KOPT-K1 (cell line): Measurements from ENCODE around the gene CHP1.
A peak's percentile ranks its signal among the peaks of the same experiment; 100 is the strongest.
"Not testable (repeated sequence)": the region's sequence is repeated elsewhere in the genome, so short reads cannot be mapped to it uniquely, and the experiment has no call there.

Experiments used
- H3K27ac ChIP-seq: fragments of 200-600 bp; sonication (generic); 2 replicates; pipeline ENCODE4 v1.5.1; 2016; ENCODE audit warnings: antibody characterized with exemption, mild to moderate bottlenecking, low read depth, low read length; ENCODE audit not compliant: poor library complexity, severe bottlenecking
- H3K36me3 ChIP-seq: fragments of 200-600 bp; sonication (generic); 2 replicates; pipeline ENCODE4 v1.5.1; 2017; ENCODE audit warnings: antibody characterized with exemption, mild to moderate bottlenecking, low read length, moderate library complexity; ENCODE audit not compliant: insufficient read depth
- H3K9me3 ChIP-seq: fragments of 200-600 bp; sonication (generic); 2 replicates; pipeline ENCODE4 v1.5.1; 2017; ENCODE audit warnings: antibody characterized with exemption, low read length, mild to moderate bottlenecking; ENCODE audit not compliant: insufficient read depth, poor library complexity, severe bottlenecking

Gene CHP1

DNA sequence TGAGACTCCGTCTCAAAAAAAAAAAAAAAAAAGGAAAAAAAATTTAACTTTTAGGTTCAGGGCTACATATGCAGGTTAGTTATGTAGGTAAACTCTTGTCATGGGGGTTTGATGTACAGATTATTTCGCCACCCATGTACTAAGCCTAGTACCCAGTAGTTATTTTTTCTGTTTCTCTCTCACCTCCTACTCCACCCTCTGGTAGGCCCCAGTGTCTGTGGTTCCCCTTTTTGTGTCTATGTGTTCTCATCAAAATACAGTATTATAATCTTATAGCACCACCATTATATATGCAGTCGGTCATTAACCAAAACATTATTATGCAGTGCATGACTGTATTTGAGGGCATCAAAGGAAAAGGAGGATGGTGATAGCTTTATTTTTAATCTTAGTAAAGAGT is 47.3 kb downstream of the CHP1 start:
- H3K36me3 ChIP-seq, result peaks cover 11% of the 10 kb centered on the region; the same call in 1 of the 2 replicates
- no peaks in the 10 kb centered on the region for H3K9me3 ChIP-seq
- no peak overlapping the region for H3K27ac ChIP-seq

DNA sequence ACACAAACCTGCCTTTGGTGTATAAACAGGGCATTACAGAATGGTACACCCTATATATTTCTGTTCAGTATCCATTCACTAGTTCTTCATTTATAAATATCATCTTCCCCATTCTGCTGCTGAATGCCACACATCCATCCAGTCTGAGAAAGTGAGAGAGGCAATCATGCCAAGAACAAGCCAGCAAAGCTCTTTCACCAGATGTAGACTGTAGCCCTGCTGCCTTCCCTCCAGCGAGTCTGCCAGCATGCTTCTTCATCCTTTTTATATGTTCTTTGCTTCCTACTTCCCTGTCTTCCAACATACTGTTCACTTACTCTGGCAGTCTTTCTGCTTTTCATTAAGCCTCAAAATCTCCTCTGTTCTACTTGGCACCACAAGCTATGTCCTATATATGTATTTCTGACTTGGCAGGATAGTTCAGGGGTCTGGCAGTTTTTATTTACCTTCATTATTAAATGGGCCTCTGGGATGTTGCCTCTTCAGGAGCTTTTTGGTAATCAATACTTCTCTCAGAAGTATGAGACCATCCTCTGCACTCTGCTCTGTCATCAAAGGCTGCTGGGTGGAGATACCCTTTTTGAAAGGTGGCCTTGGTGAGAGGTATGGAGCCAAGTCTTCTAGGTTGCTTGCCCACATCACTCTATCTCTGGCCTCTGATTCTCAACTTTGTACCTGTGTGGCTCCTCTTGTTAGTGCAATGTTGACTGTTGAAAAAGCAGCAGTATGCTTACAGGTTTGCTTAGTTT is 48.6 kb downstream of the CHP1 start:
- Histone ChIP-seq H3K9me3 (no peaks in the 10 kb centered on the region), H3K27ac (no peak overlapping the region)

GRCh38 chr15:41281236-41281635 is 50.2 kb downstream of the CHP1 start:
- no peaks in the 10 kb centered on the region for H3K9me3 ChIP-seq
- no peak overlapping the region for H3K27ac ChIP-seq
- H3K36me3 ChIP-seq, result peaks cover 19% of the 10 kb centered on the region

More for the DNA sequence above, 48.6 kb downstream of the CHP1 start:
- peaks cover 7% of the 10 kb centered on the region; the same call in 1 of the 2 replicates for H3K36me3 ChIP-seq

DNA sequence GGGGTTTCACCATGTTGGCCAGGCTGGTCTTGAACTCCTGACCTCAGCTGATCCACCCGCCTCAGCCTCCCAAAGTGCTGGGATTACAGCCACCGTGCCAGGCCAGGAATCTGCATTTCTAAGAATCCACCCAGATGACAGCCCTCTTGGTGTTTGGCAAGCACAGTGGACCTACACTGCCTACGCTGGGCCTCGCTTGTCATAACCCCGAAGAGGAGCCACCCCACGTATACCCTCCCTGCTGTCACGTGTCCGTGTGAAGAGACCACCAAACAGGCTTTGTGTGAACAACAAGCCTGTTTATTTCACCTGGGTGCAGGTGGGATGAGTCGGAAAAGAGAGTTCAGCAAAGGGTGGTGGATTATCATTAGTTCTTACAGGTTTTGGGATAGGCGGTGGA is 51.4 kb downstream of the CHP1 start:
- Histone ChIP-seq H3K27ac (peak overlapping the region; percentile 96), H3K36me3 (peaks cover 31% of the 10 kb centered on the region)
- not testable (repeated sequence) for H3K9me3 ChIP-seq

GRCh38 chr15:41282980-41283652 is 52.0 kb downstream of the CHP1 start:
- not testable (repeated sequence) for H3K9me3 ChIP-seq
- Histone ChIP-seq H3K27ac (peak overlapping the region; percentile 96), H3K36me3 (peaks cover 38% of the 10 kb centered on the region)

GRCh38 chr15:41283653-41284426 is 52.8 kb downstream of the CHP1 start:
- peaks cover 45% of the 10 kb centered on the region for H3K36me3 ChIP-seq
- H3K9me3 ChIP-seq, result no peaks in the 10 kb centered on the region
- H3K27ac ChIP-seq, result peak overlapping the region; percentile 96

GRCh38 chr15:41284427-41285177 is 53.5 kb downstream of the CHP1 start:
- peak overlapping the region; percentile 96 for H3K27ac ChIP-seq
- no peaks in the 10 kb centered on the region for H3K9me3 ChIP-seq
- peaks cover 52% of the 10 kb centered on the region for H3K36me3 ChIP-seq

- Histone ChIP-seq H3K27ac (peak overlapping the region; percentile 96), H3K36me3 (peaks cover 52% of the 10 kb centered on the region), H3K9me3 (no peaks in the 10 kb centered on the region)
Measured at GRCh38 chr15:41285285-41285684, 54.2 kb downstream of the CHP1 start.

GRCh38 chr15:41286665-41287333 is 55.7 kb downstream of the CHP1 start:
- H3K9me3 ChIP-seq, result no peaks in the 10 kb centered on the region
- no peak overlapping the region for H3K27ac ChIP-seq
- peaks cover 66% of the 10 kb centered on the region for H3K36me3 ChIP-seq

DNA sequence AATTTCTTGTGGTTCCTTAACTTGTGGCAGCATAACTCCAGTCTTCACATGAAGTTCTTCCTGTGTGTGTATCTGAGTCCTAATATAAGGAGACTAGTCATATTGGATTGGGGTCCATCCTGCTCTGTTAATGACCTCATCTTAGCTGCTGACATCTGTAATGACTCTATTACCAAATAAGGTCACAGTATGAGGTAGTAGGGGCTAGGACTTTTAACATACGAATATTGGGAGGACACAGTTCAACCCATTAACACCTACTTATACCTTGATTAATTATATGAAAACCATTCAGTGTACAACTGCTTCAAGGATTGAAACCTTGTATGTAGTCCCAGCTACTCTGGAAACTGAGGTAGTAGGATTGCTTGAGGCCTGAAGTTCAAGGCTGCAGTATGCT is 57.4 kb downstream of the CHP1 start:
- no peak overlapping the region for H3K27ac ChIP-seq
- H3K9me3 ChIP-seq, result no peaks in the 10 kb centered on the region
- peaks cover 83% of the 10 kb centered on the region for H3K36me3 ChIP-seq

DNA sequence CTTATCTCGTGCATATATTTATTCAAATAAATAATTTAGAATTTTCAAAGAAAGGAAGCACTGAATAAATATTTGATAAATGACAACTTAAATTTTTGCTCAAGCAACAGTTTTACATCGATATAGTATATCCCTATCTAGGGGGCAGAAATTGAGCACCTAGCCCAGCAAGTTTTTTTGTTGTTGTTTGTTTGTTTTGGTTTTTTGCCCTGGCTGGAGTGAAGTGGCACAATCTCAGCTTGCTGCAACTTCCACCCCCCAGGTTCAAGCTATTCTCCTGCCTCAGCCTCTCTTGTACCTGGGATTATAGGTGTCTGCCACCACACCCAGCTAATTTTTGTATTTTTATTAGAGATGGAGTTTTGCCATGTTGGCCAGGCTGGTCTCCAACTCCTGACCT is 58.9 kb downstream of the CHP1 start:
- Histone ChIP-seq H3K27ac (no peak overlapping the region), H3K36me3 (peaks cover 97% of the 10 kb centered on the region), H3K9me3 (no peaks in the 10 kb centered on the region)

GRCh38 chr15:41291065-41291631 is 60.1 kb downstream of the CHP1 start:
- H3K36me3 ChIP-seq, result peaks cover 97% of the 10 kb centered on the region
- no peaks in the 10 kb centered on the region for H3K9me3 ChIP-seq
- H3K27ac ChIP-seq, result no peak overlapping the region

- H3K36me3 ChIP-seq, result peaks cover 97% of the 10 kb centered on the region
- no peak overlapping the region for H3K27ac ChIP-seq
- no peaks in the 10 kb centered on the region for H3K9me3 ChIP-seq
Measured at GRCh38 chr15:41292521-41292920, 61.5 kb downstream of the CHP1 start.

DNA sequence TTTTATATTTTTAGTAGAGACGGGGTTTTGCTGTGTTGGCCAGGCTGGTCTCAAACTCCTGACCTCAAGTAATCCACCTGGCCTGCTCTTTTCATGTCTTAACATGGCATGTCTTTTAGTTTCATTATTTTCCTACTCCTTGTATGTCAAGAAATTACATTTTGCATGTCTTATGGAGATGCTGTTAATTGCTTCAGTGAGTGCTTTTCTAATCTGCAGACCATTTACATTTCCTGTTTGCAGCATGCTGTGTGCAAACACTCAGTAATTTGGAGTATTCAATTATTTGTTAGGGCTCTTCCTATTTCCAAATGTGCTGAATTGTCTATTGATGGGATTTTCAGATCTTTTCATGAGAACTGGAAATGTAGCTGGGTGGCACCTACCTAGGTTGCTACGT is 70.1 kb downstream of the CHP1 start:
- H3K27ac ChIP-seq, H3K9me3 ChIP-seq: not testable (repeated sequence)
- H3K36me3 ChIP-seq, result peaks cover 65% of the 10 kb centered on the region
